ENCODE measurements around the gene SKAP1. TPM values are rescaled to one million over a fixed set of nuclear protein-coding genes. Genes with fewer than 3 reads are reported as not detected.

Gene SKAP1
- total RNA-seq, 1 donor from 2014 or later, result 0.69 TPM

DNA sequence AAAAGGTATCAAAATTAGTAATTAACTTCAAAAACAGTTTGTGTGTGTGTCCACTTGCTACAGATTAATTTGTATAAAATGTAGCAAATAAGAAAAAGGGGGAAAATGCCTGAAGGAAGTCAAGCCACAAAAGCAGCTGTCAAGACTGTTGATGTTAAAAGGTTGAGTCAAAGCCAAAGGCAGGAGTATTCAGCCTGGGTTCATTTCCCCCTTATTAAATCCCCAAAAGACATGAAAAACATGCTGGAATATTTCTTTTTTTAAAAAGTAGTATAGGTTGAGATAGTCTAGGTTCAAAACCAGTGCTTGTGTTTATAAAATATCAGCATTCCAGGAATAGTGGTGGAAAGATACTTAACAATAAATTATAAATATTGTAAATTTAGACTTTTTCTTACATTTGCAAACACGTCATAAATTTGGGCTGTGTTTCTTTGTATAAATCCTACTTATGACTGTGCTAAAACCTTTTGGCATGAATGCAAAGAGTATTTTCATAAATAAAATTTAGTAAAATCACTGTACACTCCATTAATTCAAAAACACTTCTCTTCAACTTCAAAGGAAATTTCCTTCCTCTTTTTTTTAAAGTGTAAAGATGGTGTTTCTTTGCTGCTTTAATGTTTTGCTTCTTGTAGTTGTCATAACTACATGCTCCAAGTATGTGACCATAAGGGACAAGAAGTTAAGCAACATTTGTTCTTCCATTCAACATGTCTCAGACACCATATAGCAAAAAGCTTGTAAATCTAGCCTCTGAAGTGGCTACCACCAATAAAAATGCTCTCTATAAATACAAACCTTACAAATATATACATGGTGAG, 72.0 kb downstream of the SKAP1 start:
- no peak for DNase-seq (ENCODE audit: low spot score, unreplicated experiment)
- TF ChIP-seq, protein P1, sequence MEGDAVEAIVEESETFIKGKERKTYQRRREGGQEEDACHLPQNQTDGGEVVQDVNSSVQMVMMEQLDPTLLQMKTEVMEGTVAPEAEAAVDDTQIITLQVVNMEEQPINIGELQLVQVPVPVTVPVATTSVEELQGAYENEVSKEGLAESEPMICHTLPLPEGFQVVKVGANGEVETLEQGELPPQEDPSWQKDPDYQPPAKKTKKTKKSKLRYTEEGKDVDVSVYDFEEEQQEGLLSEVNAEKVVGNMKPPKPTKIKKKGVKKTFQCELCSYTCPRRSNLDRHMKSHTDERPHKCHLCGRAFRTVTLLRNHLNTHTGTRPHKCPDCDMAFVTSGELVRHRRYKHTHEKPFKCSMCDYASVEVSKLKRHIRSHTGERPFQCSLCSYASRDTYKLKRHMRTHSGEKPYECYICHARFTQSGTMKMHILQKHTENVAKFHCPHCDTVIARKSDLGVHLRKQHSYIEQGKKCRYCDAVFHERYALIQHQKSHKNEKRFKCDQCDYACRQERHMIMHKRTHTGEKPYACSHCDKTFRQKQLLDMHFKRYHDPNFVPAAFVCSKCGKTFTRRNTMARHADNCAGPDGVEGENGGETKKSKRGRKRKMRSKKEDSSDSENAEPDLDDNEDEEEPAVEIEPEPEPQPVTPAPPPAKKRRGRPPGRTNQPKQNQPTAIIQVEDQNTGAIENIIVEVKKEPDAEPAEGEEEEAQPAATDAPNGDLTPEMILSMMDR (IDR thresholded peaks at IDR 0.05; ENCODE audit: unreplicated experiment), result no peak
- Mint-ChIP-seq H3K9me3 (ENCODE audit: low read depth) (no peaks in the 10 kb centered on the region), H3K4me1 (ENCODE audit: low read depth) (no peaks in the 10 kb centered on the region), H3K27me3 (peaks cover 20% of the 10 kb centered on the region), H3K27ac (no peak overlapping the region), H3K36me3 (ENCODE audit: insufficient read depth) (no peaks in the 10 kb centered on the region), H3K4me3 (ENCODE audit: low read depth) (no peak overlapping the region)

DNA sequence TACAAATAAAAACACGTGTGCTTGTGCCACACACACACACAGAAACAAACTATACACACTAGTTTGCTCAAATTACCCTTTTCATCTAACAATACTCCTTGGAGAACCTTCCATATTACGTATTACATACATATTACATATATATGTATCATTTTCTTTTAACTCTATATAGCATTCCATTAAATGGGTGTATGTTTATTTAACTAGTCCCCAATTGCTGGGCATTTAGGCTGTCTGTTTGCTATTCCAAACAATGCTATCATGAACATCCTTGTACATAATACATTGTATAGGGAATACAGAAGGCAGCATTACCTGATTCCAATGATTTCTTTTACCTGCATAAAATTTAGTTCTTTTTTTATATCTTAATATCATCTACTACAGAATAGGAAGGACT, 73.1 kb downstream of the SKAP1 start:
- H3K27ac Mint-ChIP-seq, result no peak overlapping the region
- peaks cover 14% of the 10 kb centered on the region for H3K27me3 Mint-ChIP-seq
- H3K36me3 Mint-ChIP-seq (ENCODE audit: insufficient read depth), result no peaks in the 10 kb centered on the region
- TF ChIP-seq, protein P1 (IDR thresholded peaks at IDR 0.05; ENCODE audit: unreplicated experiment), result no peak
- no peak overlapping the region for H3K4me3 Mint-ChIP-seq (ENCODE audit: low read depth)
- H3K4me1 Mint-ChIP-seq (ENCODE audit: low read depth), result no peaks in the 10 kb centered on the region
- no peak for DNase-seq (ENCODE audit: low spot score, unreplicated experiment)
- H3K9me3 Mint-ChIP-seq (ENCODE audit: low read depth), result no peaks in the 10 kb centered on the region

DNA sequence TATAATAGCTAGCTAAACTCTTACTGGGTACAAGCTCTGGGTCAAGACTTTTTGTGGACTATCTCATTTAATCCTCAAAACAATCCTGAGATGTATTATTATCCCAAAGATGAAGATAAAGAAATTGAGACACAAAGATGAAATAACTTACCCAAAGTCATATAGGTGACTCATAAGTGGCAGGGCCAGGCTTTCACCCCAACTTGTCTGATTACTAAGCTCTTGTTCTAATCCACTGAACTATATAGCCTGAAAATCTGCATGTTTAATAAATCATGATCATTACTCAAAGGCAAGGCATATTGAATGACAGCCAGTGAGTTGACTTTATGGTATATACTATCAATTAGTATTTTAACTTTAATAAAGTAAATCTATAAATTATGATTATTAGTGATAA, 77.4 kb downstream of the SKAP1 start:
- H3K27ac Mint-ChIP-seq, result no peak overlapping the region
- no peak overlapping the region for H3K4me3 Mint-ChIP-seq (ENCODE audit: low read depth)
- no peaks in the 10 kb centered on the region for H3K4me1 Mint-ChIP-seq (ENCODE audit: low read depth)
- H3K27me3 Mint-ChIP-seq, result peaks cover 14% of the 10 kb centered on the region
- H3K36me3 Mint-ChIP-seq (ENCODE audit: insufficient read depth), result no peaks in the 10 kb centered on the region
- no peak for DNase-seq (ENCODE audit: low spot score, unreplicated experiment)
- H3K9me3 Mint-ChIP-seq (ENCODE audit: low read depth), result no peaks in the 10 kb centered on the region
- TF ChIP-seq, protein P1 (IDR thresholded peaks at IDR 0.05; ENCODE audit: unreplicated experiment), result no peak

DNA sequence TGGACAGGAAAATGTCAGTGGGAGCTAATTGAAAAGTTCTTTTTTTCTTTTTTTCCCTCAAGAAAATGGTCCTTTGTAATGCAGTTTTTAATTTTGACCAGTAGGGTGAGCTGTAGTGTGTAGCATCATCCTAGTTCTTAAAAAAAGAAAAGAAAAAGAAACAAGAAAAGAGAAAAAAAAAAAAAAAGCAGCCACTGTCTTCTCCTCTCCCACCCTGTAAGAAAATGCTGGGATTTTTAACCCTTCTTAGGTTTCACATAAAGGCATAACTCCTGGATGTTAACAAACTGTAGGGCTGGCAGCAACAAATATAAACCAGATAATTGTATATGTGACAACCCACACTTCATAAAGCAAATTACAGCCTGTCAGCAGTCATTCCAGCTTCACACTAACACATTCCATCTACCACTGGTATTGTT, 78.1 kb downstream of the SKAP1 start:
- Mint-ChIP-seq H3K4me3 (ENCODE audit: low read depth) (no peak overlapping the region), H3K27me3 (peaks cover 14% of the 10 kb centered on the region), H3K4me1 (ENCODE audit: low read depth) (no peaks in the 10 kb centered on the region), H3K27ac (no peak overlapping the region), H3K9me3 (ENCODE audit: low read depth) (no peaks in the 10 kb centered on the region), H3K36me3 (ENCODE audit: insufficient read depth) (no peaks in the 10 kb centered on the region)
- DNase-seq (ENCODE audit: low spot score, unreplicated experiment), result no peak
- TF ChIP-seq, protein P1 (IDR thresholded peaks at IDR 0.05; ENCODE audit: unreplicated experiment), result peak; percentile 71

DNA sequence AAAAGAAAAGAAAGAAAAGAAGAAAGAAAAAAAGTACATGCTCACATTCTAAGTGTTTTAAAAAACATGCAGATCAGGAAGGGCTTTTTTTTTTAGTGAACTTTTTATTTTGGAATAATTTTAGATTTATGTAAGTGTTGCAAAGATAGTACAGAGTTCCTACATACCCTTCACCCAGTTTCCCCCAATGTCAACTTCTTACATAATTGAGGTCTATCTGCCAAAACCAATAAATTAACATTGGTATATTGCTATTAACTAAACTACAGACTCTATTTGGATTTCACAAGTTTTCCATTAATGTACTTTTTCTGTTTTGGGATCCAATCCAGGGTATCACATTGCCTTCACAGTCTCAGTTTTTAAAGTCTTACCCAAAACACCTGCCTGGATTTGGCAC, 81.7 kb downstream of the SKAP1 start:
- Mint-ChIP-seq H3K27me3 (peaks cover 14% of the 10 kb centered on the region), H3K27ac (no peak overlapping the region), H3K4me1 (ENCODE audit: low read depth) (no peaks in the 10 kb centered on the region), H3K36me3 (ENCODE audit: insufficient read depth) (no peaks in the 10 kb centered on the region), H3K4me3 (ENCODE audit: low read depth) (no peak overlapping the region), H3K9me3 (ENCODE audit: low read depth) (no peaks in the 10 kb centered on the region)
- TF ChIP-seq, protein P1 (IDR thresholded peaks at IDR 0.05; ENCODE audit: unreplicated experiment), result no peak
- DNase-seq (ENCODE audit: low spot score, unreplicated experiment), result no peak

Measured in progenitor cell of endocrine pancreas (in vitro differentiated cells).